ENCODE results near the gene OSTN.

- TF ChIP-seq CTCF (IDR thresholded peaks at IDR 0.05 in 8 of 11, conservative IDR thresholded peaks at IDR 0.05 in 3 of 11) (no peak), POLR2AphosphoS5 (IDR thresholded peaks at IDR 0.05) (no peak)
These were observed 81.1 kb downstream of the OSTN start for GRCh38 chr3:191280111-191280510.

Data from spleen (tissue), 7 donors.